Measurements from ENCODE around the gene GABBR2.

The GABBR2 gene

GRCh38 chr9:98580956-98581355 lies 127.8 kb downstream of the GABBR2 start:
- TF ChIP-seq CTCF (IDR thresholded peaks at IDR 0.05; ENCODE audit: low read depth, low read length, missing control alignments): no peak
- in situ Hi-C loops (cut with HindIII; ENCODE audit: low sequenced_read_pairs): no loop called here
- DNase-seq (ENCODE audit: low read depth): no peak
- no peak overlapping the region for H3K4me3 ChIP-seq (ENCODE audit: low read depth, low read length)

- no peak overlapping the region for H3K4me3 ChIP-seq (ENCODE audit: low read depth, low read length)
- no peak for DNase-seq (ENCODE audit: low read depth)
- no peak for TF ChIP-seq CTCF (IDR thresholded peaks at IDR 0.05; ENCODE audit: low read depth, low read length, missing control alignments)
- in situ Hi-C loops (cut with HindIII; ENCODE audit: low sequenced_read_pairs): no loop called here
Observed at GRCh38 chr9:98579700-98580099, 129.0 kb downstream of the GABBR2 start.

GRCh38 chr9:98577446-98577845 lies 131.3 kb downstream of the GABBR2 start:
- in situ Hi-C loops (cut with HindIII; ENCODE audit: low sequenced_read_pairs): no loop called here
- no peak for DNase-seq (ENCODE audit: low read depth)
- TF ChIP-seq CTCF (IDR thresholded peaks at IDR 0.05; ENCODE audit: low read depth, low read length, missing control alignments): no peak

GRCh38 chr9:98576859-98577258 lies 131.9 kb downstream of the GABBR2 start:
- no peak overlapping the region for H3K4me3 ChIP-seq (ENCODE audit: low read depth, low read length)
- DNase-seq (ENCODE audit: low read depth): no peak
- TF ChIP-seq CTCF (IDR thresholded peaks at IDR 0.05; ENCODE audit: low read depth, low read length, missing control alignments): no peak
- in situ Hi-C loops (cut with HindIII; ENCODE audit: low sequenced_read_pairs): no loop called here

More at GRCh38 chr9:98577446-98577845, 131.3 kb downstream of the GABBR2 start:
- H3K4me3 ChIP-seq (ENCODE audit: low read depth, low read length): no peak overlapping the region

GRCh38 chr9:98576354-98576753 lies 132.4 kb downstream of the GABBR2 start:
- no peak overlapping the region for H3K4me3 ChIP-seq (ENCODE audit: low read depth, low read length)

GRCh38 chr9:98575379-98576346 lies 133.1 kb downstream of the GABBR2 start:
- TF ChIP-seq CTCF (IDR thresholded peaks at IDR 0.05; ENCODE audit: low read depth, low read length, missing control alignments): no peak
- in situ Hi-C loops (cut with HindIII; ENCODE audit: low sequenced_read_pairs): no loop called here
- H3K4me3 ChIP-seq (ENCODE audit: low read depth, low read length): no peak overlapping the region
- DNase-seq (ENCODE audit: low read depth): peak; percentile 68

More at GRCh38 chr9:98576354-98576753, 132.4 kb downstream of the GABBR2 start:
- in situ Hi-C loops (cut with HindIII; ENCODE audit: low sequenced_read_pairs): no loop called here
- TF ChIP-seq CTCF (IDR thresholded peaks at IDR 0.05; ENCODE audit: low read depth, low read length, missing control alignments): no peak
- DNase-seq (ENCODE audit: low read depth): no peak
